RWPE2 (cell line): ENCODE results near the gene ZP4.

Experiments used
- ATAC-seq: fragments of 200-7000 bp; cut with Tn5 transposase; 3 replicates; pipeline ENCODE4 v1.9.1; 2021; ENCODE audit warnings: low read depth
- DNase-seq: peaks from one replicate; pipeline ENCODE4 v3.0.0-alpha.2; 2020; ENCODE audit warnings: low spot score
- H3K27ac ChIP-seq: fragments of 450-650 bp; 2 replicates; pipeline ENCODE4 v1.5.1; 2017; ENCODE audit warnings: mild to moderate bottlenecking; ENCODE audit not compliant: poor library complexity, severe bottlenecking
- H3K27me3 ChIP-seq: fragments of 250-450 bp; sonication (Bioruptor Pico); 2 replicates; pipeline ENCODE4 v1.5.1; 2021; ENCODE audit warnings: mild to moderate bottlenecking, moderate library complexity; ENCODE audit not compliant: insufficient read depth, poor library complexity, severe bottlenecking
- H3K36me3 ChIP-seq: fragments of 250-450 bp; sonication (Bioruptor Pico); 2 replicates; pipeline ENCODE4 v1.5.1; 2020; ENCODE audit warnings: low read depth, mild to moderate bottlenecking, moderate library complexity
- H3K4me1 ChIP-seq: fragments of 250-450 bp; sonication (Bioruptor Pico); 2 replicates; pipeline ENCODE4 v1.5.1; 2021; ENCODE audit warnings: mild to moderate bottlenecking, moderate library complexity; ENCODE audit not compliant: insufficient read depth, poor library complexity, severe bottlenecking
- H3K4me3 ChIP-seq: fragments of 250-450 bp; sonication (Bioruptor Pico); 2 replicates; pipeline ENCODE4 v1.5.1; 2021; ENCODE audit warnings: mild to moderate bottlenecking, moderate library complexity; ENCODE audit not compliant: severe bottlenecking
- H3K9me3 ChIP-seq: fragments of 250-450 bp; sonication (Bioruptor Pico); 2 replicates; pipeline ENCODE4 v1.5.1; 2021; ENCODE audit warnings: mild to moderate bottlenecking, moderate library complexity; ENCODE audit not compliant: severe bottlenecking
- TF ChIP-seq, protein P1 (sequence below): fragments of 450-650 bp; IDR thresholded peaks from one replicate; pipeline ENCODE4 v1.5.1; 2017; ENCODE audit warnings: mild to moderate bottlenecking, moderate library complexity; ENCODE audit not compliant: poor library complexity, severe bottlenecking

ZP4 gene

DNA sequence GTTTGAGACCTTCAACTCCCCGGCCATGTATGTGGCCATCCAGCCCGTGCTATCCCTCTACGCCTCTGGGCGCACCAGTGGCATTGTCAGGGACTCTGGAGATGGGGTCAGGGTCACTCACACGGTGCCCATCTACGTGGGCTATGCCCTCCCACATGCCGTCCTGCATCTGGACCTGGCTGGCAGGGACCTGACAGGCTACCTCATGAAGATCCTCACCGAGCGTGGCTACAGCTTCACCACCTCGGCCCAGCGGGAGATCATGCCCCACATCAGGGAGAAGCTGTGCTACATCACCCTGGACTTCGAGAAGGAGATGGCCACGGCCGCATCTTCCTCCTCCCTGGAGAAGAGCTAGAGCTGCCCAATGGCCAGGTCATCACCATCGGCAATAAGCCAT lies 36.5 kb upstream of the ZP4 start:
- Histone ChIP-seq H3K27me3 (no peaks in the 10 kb centered on the region), H3K4me1 (no peaks in the 10 kb centered on the region), H3K4me3 (no peak overlapping the region), H3K36me3 (no peaks in the 10 kb centered on the region), H3K9me3 (no peaks in the 10 kb centered on the region), H3K27ac (no peak overlapping the region)
- no peak for DNase-seq
- ATAC-seq = no peak
- TF ChIP-seq, protein P1, sequence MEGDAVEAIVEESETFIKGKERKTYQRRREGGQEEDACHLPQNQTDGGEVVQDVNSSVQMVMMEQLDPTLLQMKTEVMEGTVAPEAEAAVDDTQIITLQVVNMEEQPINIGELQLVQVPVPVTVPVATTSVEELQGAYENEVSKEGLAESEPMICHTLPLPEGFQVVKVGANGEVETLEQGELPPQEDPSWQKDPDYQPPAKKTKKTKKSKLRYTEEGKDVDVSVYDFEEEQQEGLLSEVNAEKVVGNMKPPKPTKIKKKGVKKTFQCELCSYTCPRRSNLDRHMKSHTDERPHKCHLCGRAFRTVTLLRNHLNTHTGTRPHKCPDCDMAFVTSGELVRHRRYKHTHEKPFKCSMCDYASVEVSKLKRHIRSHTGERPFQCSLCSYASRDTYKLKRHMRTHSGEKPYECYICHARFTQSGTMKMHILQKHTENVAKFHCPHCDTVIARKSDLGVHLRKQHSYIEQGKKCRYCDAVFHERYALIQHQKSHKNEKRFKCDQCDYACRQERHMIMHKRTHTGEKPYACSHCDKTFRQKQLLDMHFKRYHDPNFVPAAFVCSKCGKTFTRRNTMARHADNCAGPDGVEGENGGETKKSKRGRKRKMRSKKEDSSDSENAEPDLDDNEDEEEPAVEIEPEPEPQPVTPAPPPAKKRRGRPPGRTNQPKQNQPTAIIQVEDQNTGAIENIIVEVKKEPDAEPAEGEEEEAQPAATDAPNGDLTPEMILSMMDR = no peak

DNA sequence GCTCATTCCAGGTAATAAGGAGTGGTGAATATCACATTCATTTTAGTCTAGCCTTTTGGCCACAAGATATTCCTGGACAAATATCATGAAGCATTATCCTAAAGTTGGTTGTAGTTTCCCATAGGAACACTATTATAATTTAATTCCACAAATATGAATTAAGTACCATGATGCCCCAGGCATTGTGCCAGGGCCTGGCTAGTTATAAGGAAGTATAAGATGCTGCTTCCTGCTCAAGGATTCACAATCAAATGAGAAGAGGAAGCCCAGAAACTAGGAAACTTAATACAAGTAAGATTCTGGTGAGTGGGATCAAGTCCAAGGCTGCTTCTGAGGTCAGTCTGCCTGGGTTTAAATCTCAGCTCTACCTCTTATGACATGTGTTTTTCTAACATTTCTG lies 30.6 kb upstream of the ZP4 start:
- TF ChIP-seq, protein P1 = no peak
- H3K36me3 ChIP-seq = no peaks in the 10 kb centered on the region

DNA sequence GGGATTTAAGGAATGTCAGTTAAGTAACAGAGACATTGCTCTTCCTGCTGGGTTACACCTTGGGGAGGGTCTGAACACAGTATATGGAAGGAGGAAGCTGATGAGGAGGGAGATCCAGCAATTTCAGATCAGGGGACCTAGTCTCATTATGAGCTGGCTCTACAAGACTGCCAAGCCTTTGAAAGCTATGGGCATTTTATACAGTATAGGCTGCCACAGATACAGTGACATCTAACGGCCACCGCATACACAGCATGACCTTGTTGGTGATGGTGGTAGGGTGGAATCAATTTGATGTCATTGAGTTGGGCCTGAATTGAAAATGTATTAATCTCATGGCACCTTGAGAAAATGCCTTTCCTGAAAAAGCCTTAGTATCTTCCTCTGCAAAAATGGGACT lies 22.6 kb upstream of the ZP4 start:
- no peaks in the 10 kb centered on the region for H3K9me3 ChIP-seq
- H3K27me3 ChIP-seq = no peaks in the 10 kb centered on the region
- no peak overlapping the region for H3K4me3 ChIP-seq
- TF ChIP-seq, protein P1 = no peak
- no peaks in the 10 kb centered on the region for H3K36me3 ChIP-seq
- H3K27ac ChIP-seq = no peak overlapping the region
- H3K4me1 ChIP-seq = no peaks in the 10 kb centered on the region
- DNase-seq = no peak
- ATAC-seq = no peak

More for the DNA sequence above, 30.6 kb upstream of the ZP4 start:
- no peak overlapping the region for H3K4me3 ChIP-seq
- no peak overlapping the region for H3K27ac ChIP-seq
- no peak for ATAC-seq
- H3K4me1 ChIP-seq = no peaks in the 10 kb centered on the region
- no peak for DNase-seq
- H3K9me3 ChIP-seq = no peaks in the 10 kb centered on the region
- H3K27me3 ChIP-seq = no peaks in the 10 kb centered on the region

- TF ChIP-seq, protein P1 = no peak
- Histone ChIP-seq H3K4me1 (no peaks in the 10 kb centered on the region), H3K36me3 (no peaks in the 10 kb centered on the region), H3K27ac (no peak overlapping the region), H3K27me3 (no peaks in the 10 kb centered on the region), H3K9me3 (no peaks in the 10 kb centered on the region), H3K4me3 (no peak overlapping the region)
- ATAC-seq (no peak), DNase-seq (no peak)
Observed at GRCh38 chr1:237911911-237912310, 21.2 kb upstream of the ZP4 start.

DNA sequence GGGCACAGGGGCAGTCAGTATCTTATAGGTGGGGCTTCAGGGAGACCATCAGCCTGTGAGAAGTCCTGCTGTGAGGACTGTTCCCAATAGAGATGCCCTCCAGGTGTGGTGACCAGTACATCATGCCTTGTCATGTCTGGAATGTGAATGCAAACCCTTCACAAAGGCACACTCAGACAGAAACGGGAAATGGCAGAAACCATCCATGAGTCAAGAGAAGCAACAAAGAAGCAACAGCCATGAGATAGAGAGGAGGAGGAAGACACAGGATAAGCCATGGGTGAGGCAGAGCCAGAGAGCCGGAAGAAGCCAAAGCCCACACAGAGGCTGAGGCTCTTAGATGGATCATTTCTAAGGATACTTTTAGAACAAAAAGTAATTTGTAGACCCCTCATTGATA lies 20.1 kb upstream of the ZP4 start:
- DNase-seq = no peak
- Histone ChIP-seq H3K4me3 (no peak overlapping the region), H3K27ac (no peak overlapping the region), H3K9me3 (no peaks in the 10 kb centered on the region), H3K4me1 (no peaks in the 10 kb centered on the region), H3K27me3 (no peaks in the 10 kb centered on the region), H3K36me3 (no peaks in the 10 kb centered on the region)
- TF ChIP-seq, protein P1 = no peak
- no peak for ATAC-seq
